ENCODE data around the gene ITGAV.

The ITGAV gene

DNA sequence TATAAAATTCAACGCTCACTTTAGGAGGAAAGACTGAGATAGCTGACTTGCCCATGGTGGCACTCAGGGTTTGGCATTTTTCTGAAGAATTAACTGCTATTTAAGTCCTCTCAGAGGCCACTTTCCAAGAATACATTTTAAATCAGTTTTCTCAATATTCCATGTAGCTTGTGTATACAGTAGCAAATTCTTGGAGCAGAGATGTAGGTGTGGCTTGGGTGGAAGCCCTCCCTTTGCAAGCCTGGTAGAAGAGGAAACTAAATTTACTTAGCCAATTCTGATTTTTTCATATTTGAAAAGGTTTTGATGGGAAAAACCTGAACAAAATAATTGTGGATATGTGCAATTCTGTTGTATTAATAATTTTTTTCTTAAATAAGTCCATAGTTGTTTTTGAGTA is 14.0 kb upstream of the ITGAV start:
- no peak for DNase-seq

GRCh38 chr2:186576614-186577013 is 13.2 kb upstream of the ITGAV start:
- no peak for DNase-seq

- no peak for DNase-seq
Observed at GRCh38 chr2:186582698-186583097, 7.2 kb upstream of the ITGAV start.

GRCh38 chr2:186584053-186584452 is 5.8 kb upstream of the ITGAV start:
- DNase-seq = no peak

DNA sequence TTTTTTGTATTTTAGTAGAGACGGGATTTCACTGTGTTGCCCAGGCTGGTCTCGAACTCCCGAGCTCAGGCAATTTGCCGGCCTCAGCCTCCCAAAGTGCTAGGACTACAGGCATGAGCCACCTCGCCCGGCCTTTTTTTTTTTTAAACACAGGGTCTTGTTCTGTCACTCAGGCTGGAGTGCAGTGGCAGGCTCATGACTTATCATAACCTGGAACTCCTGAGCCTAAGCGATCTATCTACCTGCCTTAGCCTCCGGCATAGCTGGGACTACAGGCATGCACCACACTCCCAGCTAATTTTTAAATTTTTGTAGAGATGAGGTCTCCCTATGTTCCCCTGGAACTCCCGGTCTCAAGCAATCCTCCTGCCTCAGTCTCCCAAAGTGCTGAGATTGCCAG is 1.4 kb upstream of the ITGAV start:
- DNase-seq = no peak

GRCh38 chr2:186588940-186589611 is 780 bp upstream of the ITGAV start:
- no peak for DNase-seq

GRCh38 chr2:186590350-186590758 is 498 bp downstream of the ITGAV start:
- DNase-seq = peak in 1 of 2 donors; percentile 66

GRCh38 chr2:186590759-186591505 is 1.1 kb downstream of the ITGAV start:
- peak; percentile 44 to 71 for DNase-seq

GRCh38 chr2:186591506-186591890 is 1.6 kb downstream of the ITGAV start:
- no peak for DNase-seq

DNA sequence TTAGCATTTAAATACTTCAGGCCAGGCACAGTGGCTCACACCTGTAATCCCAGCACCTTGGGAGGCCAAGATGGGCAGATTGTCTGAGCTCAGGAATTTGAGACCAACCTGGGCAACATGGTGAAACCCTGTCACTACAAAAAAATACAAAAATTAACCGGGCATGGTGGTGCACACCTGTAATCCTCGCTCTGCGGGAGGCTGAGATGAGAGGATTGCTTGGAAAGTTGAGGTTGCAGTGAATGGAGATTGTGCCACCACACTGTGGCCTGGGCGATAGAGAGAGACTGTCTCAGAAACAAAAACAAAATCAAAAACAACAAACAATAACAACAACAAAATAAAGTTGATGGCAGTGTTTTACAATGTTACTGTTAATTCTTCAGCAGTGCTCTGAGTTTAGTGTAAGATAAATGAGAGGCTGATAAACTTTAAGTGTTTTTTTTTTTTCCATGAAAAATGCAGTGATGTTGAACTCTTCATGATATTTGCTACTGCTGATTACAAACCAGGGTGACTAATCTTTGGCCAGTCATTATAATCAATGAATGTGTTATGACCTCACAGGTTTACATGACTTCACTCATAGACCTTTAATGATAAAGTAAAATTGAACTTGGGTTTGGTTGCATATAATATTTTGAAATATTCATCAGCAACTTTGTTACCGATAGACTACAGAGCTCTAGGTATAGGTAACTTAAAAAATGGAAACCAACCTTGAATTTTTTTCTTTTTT is 2.5 kb downstream of the ITGAV start:
- DNase-seq = no peak

- no peak for DNase-seq
Observed at GRCh38 chr2:186593523-186593922, 3.7 kb downstream of the ITGAV start.

- no peak for DNase-seq
Observed at GRCh38 chr2:186594001-186594722, 4.3 kb downstream of the ITGAV start.

DNA sequence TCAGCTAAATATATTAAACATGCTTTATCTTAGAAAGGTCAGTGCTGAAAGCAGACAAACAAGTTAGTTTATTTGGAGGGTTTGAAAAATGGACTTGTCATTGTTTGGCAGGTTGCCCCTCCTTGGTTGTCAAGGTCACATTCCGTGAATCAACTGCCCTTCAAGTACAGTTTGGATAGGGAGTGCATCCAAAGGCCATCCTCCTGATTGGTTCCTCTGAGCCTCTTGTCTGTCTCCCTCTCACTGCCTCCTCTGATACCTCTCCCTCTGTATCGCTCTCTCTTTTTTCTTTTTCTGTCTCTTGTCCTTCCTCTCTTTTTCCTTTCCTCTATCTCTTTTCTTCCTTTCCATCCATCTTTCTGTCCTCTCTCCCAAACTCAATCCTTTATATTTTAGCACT is 5.4 kb downstream of the ITGAV start:
- DNase-seq = no peak

GRCh38 chr2:186599186-186599778 is 9.4 kb downstream of the ITGAV start:
- no peak for DNase-seq

GRCh38 chr2:186603286-186603685 is 13.4 kb downstream of the ITGAV start:
- no peak for DNase-seq

DNA sequence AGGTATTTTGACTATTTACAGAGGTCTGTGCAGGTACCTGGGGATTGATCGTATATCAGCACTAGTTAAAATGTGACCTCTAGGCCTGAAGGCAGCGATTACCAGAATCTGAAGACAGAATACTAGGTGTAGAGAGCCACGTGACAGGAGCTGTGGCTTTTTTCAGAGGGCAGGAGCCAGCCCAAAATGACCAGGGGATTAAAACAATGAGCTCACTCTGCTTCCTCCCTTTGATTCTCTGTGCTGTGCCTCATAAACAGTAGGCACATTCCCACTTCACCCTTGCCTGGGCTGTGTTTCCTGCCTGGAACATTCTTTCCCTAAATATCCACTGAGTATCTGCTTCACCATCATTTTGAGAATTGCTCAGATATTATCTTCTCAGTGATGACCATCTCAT is 15.2 kb downstream of the ITGAV start:
- DNase-seq = no peak

- DNase-seq = no peak
Observed at GRCh38 chr2:186607660-186608324, 17.9 kb downstream of the ITGAV start.

DNA sequence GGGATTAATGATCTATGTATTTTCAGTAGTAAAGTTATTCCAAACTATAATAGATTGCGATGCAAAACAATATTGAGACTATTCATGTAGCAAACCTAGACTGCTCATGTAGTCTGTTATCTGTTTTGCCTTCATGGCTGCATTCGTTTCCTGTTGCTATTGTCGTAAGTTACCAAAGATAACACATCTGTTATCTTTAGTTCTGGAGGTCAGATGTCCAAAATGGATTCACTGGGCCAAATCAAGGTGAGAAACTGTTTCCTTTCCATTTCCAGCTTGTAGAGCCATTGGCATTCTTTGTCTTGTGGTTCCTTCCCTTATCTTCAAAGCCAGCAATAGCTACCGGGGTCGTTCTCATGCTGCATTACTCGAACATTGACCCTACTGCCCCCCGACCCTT is 20.9 kb downstream of the ITGAV start:
- DNase-seq = no peak

- DNase-seq = no peak
Observed at GRCh38 chr2:186611526-186611925, 21.7 kb downstream of the ITGAV start.

GRCh38 chr2:186612026-186612425 is 22.2 kb downstream of the ITGAV start:
- DNase-seq = no peak

- no peak for DNase-seq
Observed at GRCh38 chr2:186612555-186613440, 22.9 kb downstream of the ITGAV start.
